Lower leg skin (tissue), 4 donors: Measurements from ENCODE around the gene SMARCAD1. TPM values are rescaled to one million over a fixed set of nuclear protein-coding genes. Genes with fewer than 3 reads are reported as not detected.

Experiments
- DNase-seq, 2 donors: peaks; one replicate each; pipeline ENCODE4 v3.0.0-alpha.2; 2019; ENCODE audit warnings: low spot score in 2 of 2
- H3K4me3 ChIP-seq: fragments of 200-600 bp; sonication (generic); 2 replicates; pipeline ENCODE4 v1.5.1; 2017; ENCODE audit warnings: mild to moderate bottlenecking, low read depth; ENCODE audit not compliant: poor library complexity, severe bottlenecking
- POLR2A ChIP-seq, 2 donors: fragments of 450-650 bp; IDR thresholded peaks; one replicate each; pipeline ENCODE4 v1.6.1; 2016 to 2017; ENCODE audit warnings: antibody characterized with exemption in 2 of 2, mild to moderate bottlenecking in 1 of 2, moderate library complexity in 1 of 2
- WGBS, 2 donors: methylation state at CpG; one replicate each; pipeline ENCODE4 v1.1.5; 2018; 5-methylcytosine and 5-hydroxymethylcytosine counted together
- intact Hi-C: fragments of 100-400 bp; cut with DNase I; formaldehyde crosslinking; loops from one replicate; pipeline ENCODE4 v1.15.0; 2023; ENCODE audit warnings: low total_unique reads
- total RNA-seq, 4 donors: library from RNA; depleted of rRNA; stranded (reverse); fragments of >200 nt; gene quantifications; one replicate each; pipeline ENCODE4 v1.1.0, GENCODE V29; 2016
- TF ChIP-seq, protein P1 (sequence below), 3 donors: fragments of 450-650 bp; IDR thresholded peaks; one replicate each; pipeline ENCODE4 v1.5.1; 2016; ENCODE audit warnings: antibody characterized with exemption in 3 of 3, mild to moderate bottlenecking in 3 of 3, moderate library complexity in 2 of 3

Gene SMARCAD1
- total RNA-seq, 4 donors from 2014 or later: 20.8 to 35.7 (median 23.6) TPM

DNA sequence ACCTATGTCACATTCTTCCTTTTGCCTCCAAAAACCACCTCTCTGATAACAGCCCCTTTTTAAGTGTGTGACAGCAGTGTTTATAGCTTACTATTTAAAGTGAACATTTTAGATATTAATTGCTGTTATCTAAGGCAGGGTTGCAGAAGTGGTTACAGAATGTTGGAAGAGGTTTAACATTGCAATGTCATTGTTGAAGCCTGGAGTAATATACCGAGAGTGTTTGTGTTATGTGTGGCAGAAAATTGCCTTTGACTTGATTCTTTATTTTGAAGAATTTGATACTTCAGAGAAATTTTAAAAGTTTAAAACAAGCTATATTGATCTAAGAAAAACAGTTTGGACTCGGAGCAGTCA is 37.1 kb downstream of the SMARCAD1 start:
- WGBS, 2 donors: 74 to 76% methylated on average over 2 of the region's 2 CpGs

DNA sequence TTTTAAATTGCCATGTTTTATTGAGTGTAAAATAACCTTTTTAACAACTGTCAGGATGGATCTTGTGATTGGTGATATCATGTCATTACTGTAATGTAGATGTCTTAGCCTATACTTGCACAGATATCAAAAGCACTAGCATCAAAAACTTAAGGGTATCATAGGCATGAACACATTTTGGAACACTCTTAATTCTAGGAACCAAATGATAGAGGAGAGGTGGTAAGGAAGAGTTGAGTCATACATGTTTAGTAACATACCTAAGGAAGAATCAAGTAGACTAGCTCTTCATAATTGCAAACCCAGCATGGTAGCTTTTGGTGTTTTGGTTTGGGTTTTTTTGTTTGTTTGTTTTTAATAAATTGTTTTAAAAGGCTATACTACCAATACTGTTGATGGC is 43.4 kb downstream of the SMARCAD1 start:
- TF ChIP-seq, protein P1, sequence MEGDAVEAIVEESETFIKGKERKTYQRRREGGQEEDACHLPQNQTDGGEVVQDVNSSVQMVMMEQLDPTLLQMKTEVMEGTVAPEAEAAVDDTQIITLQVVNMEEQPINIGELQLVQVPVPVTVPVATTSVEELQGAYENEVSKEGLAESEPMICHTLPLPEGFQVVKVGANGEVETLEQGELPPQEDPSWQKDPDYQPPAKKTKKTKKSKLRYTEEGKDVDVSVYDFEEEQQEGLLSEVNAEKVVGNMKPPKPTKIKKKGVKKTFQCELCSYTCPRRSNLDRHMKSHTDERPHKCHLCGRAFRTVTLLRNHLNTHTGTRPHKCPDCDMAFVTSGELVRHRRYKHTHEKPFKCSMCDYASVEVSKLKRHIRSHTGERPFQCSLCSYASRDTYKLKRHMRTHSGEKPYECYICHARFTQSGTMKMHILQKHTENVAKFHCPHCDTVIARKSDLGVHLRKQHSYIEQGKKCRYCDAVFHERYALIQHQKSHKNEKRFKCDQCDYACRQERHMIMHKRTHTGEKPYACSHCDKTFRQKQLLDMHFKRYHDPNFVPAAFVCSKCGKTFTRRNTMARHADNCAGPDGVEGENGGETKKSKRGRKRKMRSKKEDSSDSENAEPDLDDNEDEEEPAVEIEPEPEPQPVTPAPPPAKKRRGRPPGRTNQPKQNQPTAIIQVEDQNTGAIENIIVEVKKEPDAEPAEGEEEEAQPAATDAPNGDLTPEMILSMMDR (IDR thresholded peaks at IDR 0.05): no peak
- no peak for TF ChIP-seq POLR2A (IDR thresholded peaks at IDR 0.05)
- intact Hi-C loops: no loop called here
- H3K4me3 ChIP-seq: no peak overlapping the region
- no peak for DNase-seq

More for the DNA sequence above, 37.1 kb downstream of the SMARCAD1 start:
- TF ChIP-seq POLR2A (IDR thresholded peaks at IDR 0.05): no peak
- TF ChIP-seq, protein P1 (IDR thresholded peaks at IDR 0.05): no peak
- no peak overlapping the region for H3K4me3 ChIP-seq
- DNase-seq: no peak
- intact Hi-C loops: no loop called here

DNA sequence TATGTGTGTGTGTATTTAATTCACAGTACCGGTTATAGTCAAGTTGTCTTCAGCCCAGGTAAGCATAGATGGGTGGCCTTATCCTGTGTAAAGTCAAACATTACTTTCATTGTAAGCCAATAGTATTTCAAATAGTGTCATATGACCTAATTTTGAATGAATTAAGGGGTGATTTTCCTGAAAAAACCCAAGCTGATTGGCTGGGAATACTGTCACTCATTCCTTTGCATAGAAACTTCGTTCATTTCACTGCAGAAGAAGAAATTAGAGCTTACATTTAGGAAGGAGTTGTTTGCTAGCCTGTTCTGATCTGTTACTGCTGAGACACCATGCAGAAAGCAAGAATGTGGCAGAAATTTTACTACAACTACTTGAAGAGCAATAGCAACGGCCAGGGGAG is 45.4 kb downstream of the SMARCAD1 start:
- intact Hi-C loops: no loop called here
- no peak overlapping the region for H3K4me3 ChIP-seq
- 55 to 58% methylated on average over 3 of the region's 3 CpGs for WGBS, 2 donors
- no peak for TF ChIP-seq POLR2A (IDR thresholded peaks at IDR 0.05)
- no peak for DNase-seq

DNA sequence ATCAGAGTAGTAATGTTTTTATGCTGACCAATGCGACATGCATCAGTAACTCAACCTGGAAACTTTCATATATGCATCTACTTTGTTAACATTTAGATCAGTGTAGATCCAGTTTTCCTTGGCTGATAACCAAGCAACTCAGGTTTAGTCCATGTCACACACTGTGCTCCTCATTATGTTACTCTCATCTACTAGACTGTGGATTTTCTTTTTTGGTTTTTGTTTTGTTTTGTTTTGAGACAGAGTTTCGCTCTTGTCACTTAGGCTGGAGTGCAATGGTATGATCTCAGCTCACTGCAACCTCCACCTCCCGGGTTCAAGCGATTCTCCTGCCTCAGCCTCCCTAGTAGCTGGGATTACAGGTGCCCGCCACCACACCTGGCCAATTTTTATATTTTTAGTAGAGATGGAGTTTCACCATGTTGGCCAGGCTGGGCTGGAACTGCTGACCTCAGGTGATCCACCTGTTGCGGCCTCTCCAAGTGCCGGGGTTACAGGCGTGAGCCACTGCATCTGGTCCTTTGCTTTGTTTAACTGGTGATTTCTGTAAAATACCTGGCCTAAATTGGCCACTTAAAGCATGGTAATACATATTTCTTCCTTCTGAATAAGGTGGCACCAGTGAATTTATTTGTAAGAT is 48.6 kb downstream of the SMARCAD1 start:
- TF ChIP-seq, protein P1 (IDR thresholded peaks at IDR 0.05): no peak
- no peak for TF ChIP-seq POLR2A (IDR thresholded peaks at IDR 0.05)
- 82 to 87% methylated on average over 8 of the region's 8 CpGs for WGBS, 2 donors
- H3K4me3 ChIP-seq: no peak overlapping the region
- DNase-seq: no peak
- intact Hi-C loops: no loop called here

DNA sequence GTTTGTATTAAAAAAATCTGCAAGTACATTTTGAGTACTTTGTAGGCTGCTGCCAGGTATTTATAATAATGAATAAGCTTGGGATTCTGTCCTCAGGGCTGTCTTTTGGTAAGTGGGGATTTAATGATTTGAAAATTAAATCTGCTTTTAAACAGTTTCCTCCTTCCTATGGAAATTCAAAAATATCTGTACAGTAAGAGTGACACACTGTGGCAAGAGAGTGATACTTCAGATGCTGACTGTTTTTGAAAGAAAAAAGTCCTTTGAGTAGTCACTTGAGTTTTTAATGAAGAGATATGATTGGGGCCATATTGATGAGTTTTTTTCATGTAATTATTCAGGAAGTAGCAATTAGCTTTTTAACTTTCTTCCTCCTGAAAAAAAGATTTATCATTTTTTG is 49.2 kb downstream of the SMARCAD1 start:
- H3K4me3 ChIP-seq: no peak overlapping the region
- TF ChIP-seq, protein P1 (IDR thresholded peaks at IDR 0.05): no peak
- TF ChIP-seq POLR2A (IDR thresholded peaks at IDR 0.05): no peak
- no peak for DNase-seq
- intact Hi-C loops: no loop called here

DNA sequence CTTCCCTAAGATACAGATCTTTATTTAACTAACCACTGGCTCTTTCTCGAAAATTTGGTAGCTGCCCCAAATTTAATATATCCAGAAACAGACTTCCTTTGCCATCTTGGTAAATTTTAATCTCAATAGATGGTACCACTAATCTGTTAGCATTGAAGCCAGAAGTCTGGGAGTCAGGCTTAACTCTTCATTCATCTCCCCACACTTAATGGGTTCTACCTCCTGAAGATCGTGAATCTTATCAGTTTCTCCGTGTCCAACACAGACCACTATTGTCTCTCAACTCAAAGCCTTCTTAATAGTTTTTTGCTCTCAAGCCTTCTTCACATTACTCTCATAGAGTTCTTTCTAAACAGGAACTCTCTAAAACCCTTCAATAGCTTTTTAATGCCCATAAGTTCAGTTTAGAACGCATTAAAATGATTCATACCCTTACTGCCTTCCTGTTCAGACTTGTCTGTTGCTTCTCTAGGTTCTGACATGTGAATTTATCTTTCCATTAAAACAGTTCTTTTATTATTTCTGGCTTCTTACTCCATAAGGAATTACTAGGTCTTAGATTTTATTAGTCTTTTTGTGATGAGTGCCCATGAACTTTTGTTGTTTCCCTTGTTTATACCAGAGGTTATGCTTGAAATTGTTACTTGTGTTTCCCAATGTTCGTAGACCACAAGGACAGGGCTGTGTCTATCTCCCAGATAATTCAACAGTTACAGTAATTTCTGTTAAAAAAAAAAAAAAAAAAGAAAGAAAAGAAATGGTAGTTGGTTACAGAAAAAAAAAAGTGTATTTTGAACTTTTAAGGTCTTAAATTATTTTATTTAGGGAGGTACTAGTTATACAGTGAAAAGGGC is 54.7 kb downstream of the SMARCAD1 start:
- no peak for DNase-seq
- TF ChIP-seq, protein P1 (IDR thresholded peaks at IDR 0.05): no peak
- no peak for TF ChIP-seq POLR2A (IDR thresholded peaks at IDR 0.05)
- 54 to 61% methylated on average over 5 of the region's 5 CpGs for WGBS, 2 donors
- intact Hi-C loops: no loop called here
- no peak overlapping the region for H3K4me3 ChIP-seq
